NCI-H1436 (cell line): ENCODE measurements around the gene ASTN2.

Experiments
- DNase-seq: peaks from one replicate; lab custom pipeline; 2025; lab: John Stamatoyannopoulos, UW

Gene ASTN2

GRCh38 chr9:117414906-117415331 is at the start of gene ASTN2:
Gene ASTN2 (minus strand): TSS chr9:117415057. CDS start chr9:117414938, 119 bp downstream.
- no peak for DNase-seq

GRCh38 chr9:117462861-117463260 is 48.0 kb upstream of the ASTN2 start:
- no peak for DNase-seq

GRCh38 chr9:117461386-117461785 is 46.5 kb upstream of the ASTN2 start:
- DNase-seq = no peak

- no peak for DNase-seq
Measured at GRCh38 chr9:117460743-117461142, 45.9 kb upstream of the ASTN2 start.

GRCh38 chr9:117459913-117460312 is 45.1 kb upstream of the ASTN2 start:
- no peak for DNase-seq

GRCh38 chr9:117458066-117458465 is 43.2 kb upstream of the ASTN2 start:
- no peak for DNase-seq

GRCh38 chr9:117454711-117455110 is 39.9 kb upstream of the ASTN2 start:
- no peak for DNase-seq

GRCh38 chr9:117453737-117454136 is 38.9 kb upstream of the ASTN2 start:
- no peak for DNase-seq

- DNase-seq = no peak
Measured at GRCh38 chr9:117451311-117451710, 36.5 kb upstream of the ASTN2 start.

GRCh38 chr9:117448066-117448465 is 33.2 kb upstream of the ASTN2 start:
- no peak for DNase-seq

- DNase-seq = no peak
Measured at GRCh38 chr9:117445631-117446030, 30.8 kb upstream of the ASTN2 start.

GRCh38 chr9:117444501-117444900 is 29.6 kb upstream of the ASTN2 start:
- DNase-seq = no peak

GRCh38 chr9:117437283-117437682 is 22.4 kb upstream of the ASTN2 start:
- DNase-seq = no peak

- DNase-seq = no peak
Measured at GRCh38 chr9:117435630-117436261, 20.9 kb upstream of the ASTN2 start.

- peak; percentile 4 for DNase-seq
Measured at GRCh38 chr9:117434566-117434965, 19.7 kb upstream of the ASTN2 start.

- no peak for DNase-seq
Measured at GRCh38 chr9:117430813-117431212, 16.0 kb upstream of the ASTN2 start.

GRCh38 chr9:117427357-117427913 is 12.6 kb upstream of the ASTN2 start:
- DNase-seq = no peak

GRCh38 chr9:117425566-117425965 is 10.7 kb upstream of the ASTN2 start:
- DNase-seq = no peak

- no peak for DNase-seq
Measured at GRCh38 chr9:117424291-117424690, 9.4 kb upstream of the ASTN2 start.

GRCh38 chr9:117418111-117418510 is 3.3 kb upstream of the ASTN2 start:
- no peak for DNase-seq

GRCh38 chr9:117416856-117417255 is 2.0 kb upstream of the ASTN2 start:
- DNase-seq = no peak

- no peak for DNase-seq
Measured at GRCh38 chr9:117415358-117415914, 579 bp upstream of the ASTN2 start.

GRCh38 chr9:117414220-117414905 is 494 bp downstream of the ASTN2 start:
- DNase-seq = no peak
